ENCODE measurements around the gene CDKN1C.

CDKN1C gene

GRCh38 chr11:2929950-2930703 is 44.6 kb upstream of the CDKN1C start:
- H3K9ac ChIP-seq = no peak overlapping the region
- H3K27ac ChIP-seq = no peak overlapping the region
- no peak for TF ChIP-seq Cebpa-rat (IDR thresholded peaks at IDR 0.05)
- peaks cover 54% of the 10 kb centered on the region for H3K27me3 ChIP-seq
- H3K4me2 ChIP-seq = peak overlapping the region; percentile 88
- H3K4me3 ChIP-seq = peak overlapping the region; percentile 61
- H3K4me1 ChIP-seq = peaks cover 68% of the 10 kb centered on the region
- peaks cover 25% of the 10 kb centered on the region for H4K20me1 ChIP-seq
- no peaks in the 10 kb centered on the region for H3K9me3 ChIP-seq
- H3K36me3 ChIP-seq = no peaks in the 10 kb centered on the region

- Histone ChIP-seq H3K4me1 (peaks cover 70% of the 10 kb centered on the region), H4K20me1 (peaks cover 25% of the 10 kb centered on the region), H3K36me3 (no peaks in the 10 kb centered on the region), H3K9ac (no peak overlapping the region), H3K27ac (no peak overlapping the region), H3K4me2 (peak overlapping the region; percentile 88), H3K9me3 (no peaks in the 10 kb centered on the region), H3K4me3 (peak overlapping the region; percentile 61), H3K27me3 (peaks cover 54% of the 10 kb centered on the region)
- no peak for TF ChIP-seq Cebpa-rat (IDR thresholded peaks at IDR 0.05)
These were observed 44.0 kb upstream of the CDKN1C start for GRCh38 chr11:2929531-2929949.

GRCh38 chr11:2928605-2929530 is 43.3 kb upstream of the CDKN1C start, which contains the start of gene PHLDA2:
Gene PHLDA2 (minus strand): TSS chr11:2929420. CDS start chr11:2929364, 56 bp downstream.
- H3K4me3 ChIP-seq = peak within 1 kb of the TSS; percentile 61
- peaks cover 54% of the 10 kb centered on the region for H3K27me3 ChIP-seq
- no peaks in the 10 kb centered on the region for H3K9me3 ChIP-seq
- no peak for TF ChIP-seq Cebpa-rat (IDR thresholded peaks at IDR 0.05)
- H3K4me1 ChIP-seq = peaks cover 70% of the 10 kb centered on the region
- H3K36me3 ChIP-seq = no peaks in the 10 kb centered on the region
- H3K9ac ChIP-seq = no peak within 1 kb of the TSS
- H3K27ac ChIP-seq = no peak within 1 kb of the TSS
- H4K20me1 ChIP-seq = peaks cover 25% of the 10 kb centered on the region
- peak within 1 kb of the TSS; percentile 88 for H3K4me2 ChIP-seq

GRCh38 chr11:2927851-2928604 is 42.5 kb upstream of the CDKN1C start:
- peak overlapping the region; percentile 88 for H3K4me2 ChIP-seq
- H3K36me3 ChIP-seq = no peaks in the 10 kb centered on the region
- H3K9ac ChIP-seq = no peak overlapping the region
- peaks cover 25% of the 10 kb centered on the region for H4K20me1 ChIP-seq
- peak overlapping the region; percentile 61 for H3K4me3 ChIP-seq
- no peak for TF ChIP-seq Cebpa-rat (IDR thresholded peaks at IDR 0.05)
- H3K4me1 ChIP-seq = peaks cover 64% of the 10 kb centered on the region
- H3K27ac ChIP-seq = no peak overlapping the region
- no peaks in the 10 kb centered on the region for H3K9me3 ChIP-seq
- H3K27me3 ChIP-seq = peaks cover 54% of the 10 kb centered on the region

DNA sequence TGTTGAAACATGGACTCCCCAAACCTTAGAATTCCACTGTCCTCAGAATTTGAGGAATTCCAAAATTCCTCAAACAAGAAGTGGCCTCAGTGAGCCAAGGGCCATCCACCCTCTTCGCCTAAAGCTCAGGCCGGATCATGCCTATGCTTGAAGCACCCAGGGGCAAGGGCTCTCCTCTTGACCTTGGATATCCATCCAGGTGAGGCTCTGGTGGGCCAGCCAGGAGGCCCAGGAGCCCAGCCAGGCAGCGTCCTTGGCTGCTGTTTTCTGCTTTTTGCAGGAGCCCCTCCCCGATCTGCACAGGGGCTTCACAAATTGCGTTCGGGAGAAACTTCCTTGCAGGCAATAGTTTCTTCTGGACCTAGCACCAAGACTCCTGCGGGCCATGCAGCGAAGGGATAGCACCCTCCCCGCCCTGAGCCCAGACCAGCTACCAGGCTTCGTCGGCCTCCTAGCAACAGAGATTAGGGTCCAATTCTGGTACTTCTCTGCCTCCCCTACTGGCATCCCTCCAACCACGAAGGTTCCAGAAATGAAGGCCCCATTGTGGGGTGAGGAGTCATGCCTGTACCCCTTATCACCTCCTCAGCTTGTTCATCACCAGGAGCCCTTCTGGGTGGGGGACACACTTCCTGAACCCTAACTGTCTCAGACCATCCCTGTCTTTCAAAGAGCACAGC is 41.7 kb upstream of the CDKN1C start:
- no peak for TF ChIP-seq Cebpa-rat (IDR thresholded peaks at IDR 0.05)
- peaks cover 25% of the 10 kb centered on the region for H4K20me1 ChIP-seq
- H3K9ac ChIP-seq = no peak overlapping the region
- peak overlapping the region; percentile 61; the same call in 1 of the 2 replicates for H3K4me3 ChIP-seq
- peaks cover 54% of the 10 kb centered on the region for H3K27me3 ChIP-seq
- no peaks in the 10 kb centered on the region for H3K36me3 ChIP-seq
- peak overlapping the region; percentile 88 for H3K4me2 ChIP-seq
- peaks cover 62% of the 10 kb centered on the region for H3K4me1 ChIP-seq
- no peaks in the 10 kb centered on the region for H3K9me3 ChIP-seq
- no peak overlapping the region for H3K27ac ChIP-seq

DNA sequence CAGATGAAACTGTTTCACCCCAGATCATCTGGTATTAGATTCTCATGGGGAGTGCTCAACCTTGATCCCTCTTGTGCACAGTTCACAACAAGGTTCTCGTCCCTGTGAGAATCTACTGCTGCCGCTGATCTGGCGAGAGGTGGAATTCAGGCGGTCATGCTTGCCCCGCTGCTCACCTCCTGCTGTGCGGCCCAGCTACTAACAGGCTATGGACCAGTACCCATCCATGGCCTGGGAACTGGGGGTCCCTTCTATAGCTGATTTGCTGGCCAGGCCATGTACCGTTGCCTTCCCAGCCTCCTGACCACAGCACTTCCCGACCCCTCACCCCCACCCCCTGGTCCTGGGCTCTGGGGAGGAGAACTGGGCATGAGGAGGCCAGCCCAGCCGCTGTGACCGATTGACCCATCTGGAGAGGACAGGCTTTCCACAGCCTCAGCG is 41.1 kb upstream of the CDKN1C start:
- H3K9me3 ChIP-seq = no peaks in the 10 kb centered on the region
- peaks cover 68% of the 10 kb centered on the region for H3K4me1 ChIP-seq
- H3K27me3 ChIP-seq = peaks cover 54% of the 10 kb centered on the region
- peaks cover 25% of the 10 kb centered on the region for H4K20me1 ChIP-seq
- no peak overlapping the region; the same call in 1 of the 2 replicates for H3K4me2 ChIP-seq
- no peak overlapping the region for H3K27ac ChIP-seq
- no peaks in the 10 kb centered on the region for H3K36me3 ChIP-seq
- H3K9ac ChIP-seq = no peak overlapping the region
- no peak overlapping the region for H3K4me3 ChIP-seq
- no peak for TF ChIP-seq Cebpa-rat (IDR thresholded peaks at IDR 0.05)

GRCh38 chr11:2924821-2925675 is 39.5 kb upstream of the CDKN1C start:
- Histone ChIP-seq H3K27ac (no peak overlapping the region), H3K9me3 (no peaks in the 10 kb centered on the region), H3K4me2 (peak overlapping the region; percentile 12; the same call in 1 of the 2 replicates)

DNA sequence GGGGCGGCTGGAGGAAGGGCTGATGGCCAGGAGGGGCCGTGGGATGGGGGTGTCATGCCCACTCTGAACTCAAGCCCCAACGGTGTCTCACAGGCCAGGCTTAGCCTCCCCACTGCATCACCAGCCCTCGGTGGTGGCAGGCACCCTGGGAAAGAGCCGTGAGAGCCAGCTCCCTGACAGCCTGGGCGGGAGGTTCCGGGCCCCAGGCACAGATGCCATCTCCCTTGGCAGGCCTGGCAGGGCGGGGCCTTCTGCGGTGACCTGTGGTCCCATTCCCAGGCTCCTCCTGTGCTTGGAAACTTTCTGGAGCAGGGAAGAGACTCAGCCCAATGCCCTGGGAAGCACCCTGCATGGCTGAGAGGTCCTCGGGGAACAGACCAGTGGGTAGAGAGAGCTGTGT is 38.8 kb upstream of the CDKN1C start:
- Histone ChIP-seq H3K27ac (no peak overlapping the region), H3K4me3 (no peak overlapping the region)
- no peak for TF ChIP-seq Cebpa-rat (IDR thresholded peaks at IDR 0.05)

More at GRCh38 chr11:2924821-2925675, 39.5 kb upstream of the CDKN1C start:
- no peaks in the 10 kb centered on the region for H3K36me3 ChIP-seq
- H3K27me3 ChIP-seq = peaks cover 40% of the 10 kb centered on the region
- H3K9ac ChIP-seq = no peak overlapping the region
- no peak for TF ChIP-seq Cebpa-rat (IDR thresholded peaks at IDR 0.05)
- H4K20me1 ChIP-seq = peaks cover 25% of the 10 kb centered on the region
- no peak overlapping the region for H3K4me3 ChIP-seq
- H3K4me1 ChIP-seq = peaks cover 76% of the 10 kb centered on the region

More for the DNA sequence above, 38.8 kb upstream of the CDKN1C start:
- Histone ChIP-seq H3K9me3 (no peaks in the 10 kb centered on the region), H3K27me3 (peaks cover 33% of the 10 kb centered on the region), H3K4me2 (peak overlapping the region; percentile 12; the same call in 1 of the 2 replicates), H3K36me3 (no peaks in the 10 kb centered on the region), H3K9ac (no peak overlapping the region), H3K4me1 (peaks cover 76% of the 10 kb centered on the region), H4K20me1 (peaks cover 25% of the 10 kb centered on the region)

Measured in BLaER1 (cell line).